GM06990 (cell line): ENCODE results near the gene NUAK1.

ENCODE experiments used
- DNase-seq: peaks from one replicate; pipeline ENCODE4 v3.0.0-alpha.2; 2011; ENCODE audit not compliant: insufficient read length; ENCODE audit errors: extremely low read depth
- H3K27me3 ChIP-seq: replicated peaks from 2 replicates; pipeline ENCODE4 v1.6.0; 2011; ENCODE audit warnings: low read length; ENCODE audit not compliant: control insufficient read depth, insufficient read depth
- H3K36me3 ChIP-seq: 2 replicates; pipeline ENCODE4 v1.5.1; 2011; ENCODE audit warnings: low read length; ENCODE audit not compliant: control insufficient read depth, insufficient read depth
- H3K4me3 ChIP-seq: replicated peaks from 2 replicates; pipeline ENCODE4 v1.5.1; 2011; ENCODE audit warnings: low read depth, mild to moderate bottlenecking, control low read depth, low read length
- TF ChIP-seq, protein P1 (sequence below): IDR thresholded peaks from 2 replicates; pipeline ENCODE4 v1.5.1; 2011; ENCODE audit warnings: low read length, control low read depth, mild to moderate bottlenecking, inconsistent platforms; ENCODE audit not compliant: insufficient read depth, poor library complexity, severe bottlenecking

The NUAK1 gene

DNA sequence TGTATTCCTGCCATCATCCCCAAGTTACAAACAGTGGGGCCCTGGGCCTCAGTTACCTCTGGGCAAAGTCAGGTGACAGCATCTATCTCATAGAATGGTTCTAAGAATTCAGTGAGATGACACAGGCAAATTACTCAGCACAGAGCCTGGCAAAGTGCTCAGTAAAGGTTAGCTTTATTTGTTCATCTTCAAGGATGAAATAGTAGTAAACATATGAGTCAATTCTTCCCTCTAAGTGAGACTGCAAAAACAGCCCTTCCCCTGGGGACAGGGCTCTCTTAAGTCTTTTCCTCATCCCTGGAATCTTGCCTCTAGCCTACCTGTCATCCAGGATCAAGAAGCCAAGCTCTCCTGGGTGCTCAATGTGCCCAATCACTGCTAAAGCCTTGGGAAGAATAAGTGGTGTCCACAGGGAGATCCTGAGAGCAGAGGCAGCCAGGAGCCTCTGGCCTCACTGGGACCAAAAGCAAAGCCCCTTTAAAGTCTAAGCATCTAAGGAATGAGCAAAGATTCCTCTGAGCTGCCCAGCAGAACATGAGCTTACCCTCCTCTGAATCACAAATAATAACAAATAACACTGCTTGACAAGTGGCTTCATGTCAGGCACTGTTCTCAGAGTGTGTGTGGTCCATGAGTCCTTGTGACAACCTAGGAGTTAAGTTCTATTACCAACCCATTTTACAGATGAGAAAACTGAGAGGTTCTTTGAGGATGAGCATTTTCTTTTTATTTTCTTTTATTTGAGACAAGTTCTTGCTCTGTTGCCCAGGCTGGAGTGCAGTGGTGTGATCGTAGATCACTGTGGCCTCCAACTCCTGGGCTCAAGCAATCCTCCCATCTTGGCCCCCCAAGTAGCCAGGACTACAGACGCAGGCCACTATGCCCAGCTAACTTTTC, 12.1 kb downstream of the NUAK1 start:
- no peak for DNase-seq
- Histone ChIP-seq H3K36me3 (no peaks in the 10 kb centered on the region), H3K27me3 (no peaks in the 10 kb centered on the region), H3K4me3 (no peak overlapping the region)
- TF ChIP-seq, protein P1, sequence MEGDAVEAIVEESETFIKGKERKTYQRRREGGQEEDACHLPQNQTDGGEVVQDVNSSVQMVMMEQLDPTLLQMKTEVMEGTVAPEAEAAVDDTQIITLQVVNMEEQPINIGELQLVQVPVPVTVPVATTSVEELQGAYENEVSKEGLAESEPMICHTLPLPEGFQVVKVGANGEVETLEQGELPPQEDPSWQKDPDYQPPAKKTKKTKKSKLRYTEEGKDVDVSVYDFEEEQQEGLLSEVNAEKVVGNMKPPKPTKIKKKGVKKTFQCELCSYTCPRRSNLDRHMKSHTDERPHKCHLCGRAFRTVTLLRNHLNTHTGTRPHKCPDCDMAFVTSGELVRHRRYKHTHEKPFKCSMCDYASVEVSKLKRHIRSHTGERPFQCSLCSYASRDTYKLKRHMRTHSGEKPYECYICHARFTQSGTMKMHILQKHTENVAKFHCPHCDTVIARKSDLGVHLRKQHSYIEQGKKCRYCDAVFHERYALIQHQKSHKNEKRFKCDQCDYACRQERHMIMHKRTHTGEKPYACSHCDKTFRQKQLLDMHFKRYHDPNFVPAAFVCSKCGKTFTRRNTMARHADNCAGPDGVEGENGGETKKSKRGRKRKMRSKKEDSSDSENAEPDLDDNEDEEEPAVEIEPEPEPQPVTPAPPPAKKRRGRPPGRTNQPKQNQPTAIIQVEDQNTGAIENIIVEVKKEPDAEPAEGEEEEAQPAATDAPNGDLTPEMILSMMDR = no peak

DNA sequence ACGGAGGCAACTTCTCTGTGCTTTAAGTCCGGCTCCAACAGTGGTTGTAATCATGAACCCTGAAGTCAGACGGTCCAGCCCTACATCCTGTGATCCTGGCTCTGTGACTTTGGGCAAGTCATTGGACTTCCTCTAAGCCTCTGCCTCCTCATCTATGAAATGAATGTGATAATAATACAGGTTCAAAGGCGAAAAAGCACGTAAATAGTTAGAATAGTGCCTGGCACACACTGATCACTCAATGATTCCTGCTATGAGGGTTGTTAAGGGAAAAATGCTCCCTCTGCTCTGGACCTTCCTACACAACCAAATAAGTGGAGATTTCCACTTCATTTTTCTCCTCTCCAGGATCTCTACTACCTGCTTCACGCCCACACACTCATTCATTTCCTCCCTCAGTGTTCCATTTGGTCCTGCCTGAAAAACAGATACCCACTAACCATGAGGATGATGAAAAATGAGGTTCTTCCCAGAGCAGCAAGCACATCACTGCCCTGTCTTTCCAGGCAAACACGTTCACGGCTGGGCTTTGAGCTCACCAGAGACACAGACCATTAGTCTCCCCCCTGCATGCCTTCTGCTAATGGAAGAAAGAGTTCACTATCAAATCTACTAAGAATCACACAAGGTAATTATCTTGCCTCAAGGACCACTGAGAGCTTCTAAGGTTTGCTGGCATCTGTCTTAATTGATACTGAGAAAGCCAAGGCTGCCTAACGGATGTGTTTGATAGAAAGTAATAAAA, 13.2 kb downstream of the NUAK1 start:
- TF ChIP-seq, protein P1 = no peak

DNA sequence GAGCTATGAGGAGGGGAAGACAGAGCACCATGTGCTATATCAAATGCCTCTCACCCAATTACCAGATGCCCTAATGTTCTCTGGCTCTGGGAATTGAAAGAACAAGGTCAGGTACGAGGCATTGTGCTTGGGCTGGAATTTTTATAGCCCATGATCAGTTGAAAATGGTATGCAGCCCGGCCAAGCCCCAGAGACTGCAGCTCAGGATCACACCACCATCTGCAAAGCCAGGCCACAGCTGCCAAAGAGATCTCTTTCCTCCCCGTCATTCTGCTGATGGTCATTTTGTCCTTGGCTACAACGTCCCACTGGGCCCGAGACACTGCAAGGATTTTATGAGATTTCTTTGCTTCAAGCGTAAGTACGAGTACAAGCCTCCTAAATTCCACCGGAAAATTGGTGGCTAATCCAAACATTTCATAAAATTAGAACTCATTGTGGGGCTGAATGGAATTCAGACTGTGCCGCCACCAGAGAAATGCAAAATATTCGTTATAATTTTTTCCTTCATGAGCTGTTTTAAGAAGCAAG, 15.1 kb downstream of the NUAK1 start:
- no peaks in the 10 kb centered on the region for H3K27me3 ChIP-seq
- H3K36me3 ChIP-seq = no peaks in the 10 kb centered on the region
- TF ChIP-seq, protein P1 = no peak
- no peak for DNase-seq
- no peak overlapping the region for H3K4me3 ChIP-seq

More for the DNA sequence above, 13.2 kb downstream of the NUAK1 start:
- no peak for DNase-seq
- Histone ChIP-seq H3K27me3 (no peaks in the 10 kb centered on the region), H3K36me3 (no peaks in the 10 kb centered on the region), H3K4me3 (no peak overlapping the region)

DNA sequence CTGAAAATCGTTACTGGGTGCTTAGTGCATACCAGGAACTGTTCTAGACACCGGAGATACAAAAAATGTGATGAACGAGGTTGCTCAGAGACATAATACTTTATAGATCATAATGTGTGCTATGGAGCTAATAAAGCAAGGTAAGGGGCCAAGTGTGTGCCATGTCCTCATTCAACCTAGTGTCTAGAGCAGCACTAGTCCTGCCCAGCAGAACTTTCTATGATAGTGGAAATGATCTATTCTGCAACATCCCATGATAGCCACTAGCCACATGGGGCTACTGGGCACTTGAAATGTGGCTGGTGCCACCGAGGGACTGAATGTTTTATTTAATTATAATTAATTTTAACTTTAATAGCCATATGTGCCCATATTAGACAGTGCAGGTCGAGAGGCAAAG, 15.6 kb downstream of the NUAK1 start:
- no peak overlapping the region for H3K4me3 ChIP-seq
- H3K36me3 ChIP-seq = no peaks in the 10 kb centered on the region
- no peak for DNase-seq
- H3K27me3 ChIP-seq = no peaks in the 10 kb centered on the region
- TF ChIP-seq, protein P1 = no peak

DNA sequence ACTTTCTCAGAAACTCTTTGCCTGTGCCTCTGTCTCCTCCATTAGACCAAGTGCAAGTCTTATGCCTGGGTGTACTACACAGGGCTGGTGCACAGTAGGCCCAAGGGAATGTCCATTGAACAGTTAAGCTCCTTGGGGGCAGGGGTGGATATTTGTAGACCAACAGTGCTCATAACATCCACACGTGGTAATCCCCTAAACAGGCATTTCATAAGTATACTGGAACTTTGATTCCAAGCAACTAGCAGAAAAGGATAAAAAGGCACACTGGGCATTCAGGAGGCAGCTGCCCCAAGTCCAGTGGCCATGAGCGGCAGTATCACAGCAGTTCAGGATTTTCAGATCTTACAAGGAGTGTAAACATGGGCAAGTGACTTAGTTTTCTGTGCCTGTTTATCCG, 16.8 kb downstream of the NUAK1 start:
- Histone ChIP-seq H3K27me3 (no peaks in the 10 kb centered on the region), H3K36me3 (no peaks in the 10 kb centered on the region), H3K4me3 (no peak overlapping the region)
- DNase-seq = no peak
- TF ChIP-seq, protein P1 = no peak
